SW480 (cell line): ENCODE results near the gene RETREG2.
A peak's percentile ranks its signal among the peaks of the same experiment; 100 is the strongest.

ENCODE experiments used
- DNase-seq: peaks from one replicate; pipeline ENCODE4 v3.0.0-alpha.2; 2016; ENCODE audit warnings: low spot score

Gene RETREG2

GRCh38 chr2:219169930-219170654, 8.0 kb upstream of the RETREG2 start, which contains the start of gene SLC23A3:
SLC23A3 (minus strand) TSS chr2:219170029; CDS start chr2:219169984, 45 bp downstream.
- DNase-seq, result no peak

- DNase-seq, result peak; percentile 36
Measured at GRCh38 chr2:219171231-219171651, 6.8 kb upstream of the RETREG2 start.

GRCh38 chr2:219172231-219173154, 5.6 kb upstream of the RETREG2 start:
- no peak for DNase-seq

- no peak for DNase-seq
Measured at GRCh38 chr2:219173176-219173575, 4.9 kb upstream of the RETREG2 start.

GRCh38 chr2:219174146-219174545, 3.9 kb upstream of the RETREG2 start:
- DNase-seq, result no peak

GRCh38 chr2:219174801-219175200, 3.3 kb upstream of the RETREG2 start:
- no peak for DNase-seq

GRCh38 chr2:219175486-219175885, 2.6 kb upstream of the RETREG2 start:
- no peak for DNase-seq

- DNase-seq, result peak; percentile 47
Measured at GRCh38 chr2:219175928-219176817, 1.9 kb upstream of the RETREG2 start.

GRCh38 chr2:219176818-219177551, 1.1 kb upstream of the RETREG2 start, which contains the start of gene CNPPD1:
CNPPD1 (minus strand) TSS chr2:219176925; CDS start chr2:219176828, 97 bp downstream.
- DNase-seq, result peak; percentile 84

- peak; percentile 34 for DNase-seq
Measured at GRCh38 chr2:219178377-219179175, 501 bp downstream of the RETREG2 start.

GRCh38 chr2:219179601-219180465, 1.8 kb downstream of the RETREG2 start:
- no peak for DNase-seq

GRCh38 chr2:219180961-219181360, 2.9 kb downstream of the RETREG2 start:
- DNase-seq, result no peak

- no peak for DNase-seq
Measured at GRCh38 chr2:219181531-219181930, 3.5 kb downstream of the RETREG2 start.

- DNase-seq, result no peak
Measured at GRCh38 chr2:219182331-219183150, 4.5 kb downstream of the RETREG2 start.

- no peak for DNase-seq
Measured at GRCh38 chr2:219183151-219183772, 5.2 kb downstream of the RETREG2 start.

- no peak for DNase-seq
Measured at GRCh38 chr2:219184121-219184520, 6.0 kb downstream of the RETREG2 start.

- no peak for DNase-seq
Measured at GRCh38 chr2:219186754-219187456, 8.8 kb downstream of the RETREG2 start.
